ENCODE measurements around the gene LMAN2L.

The LMAN2L gene

GRCh38 chr2:96763511-96764252 is 23.8 kb upstream of the LMAN2L start:
- TF ChIP-seq, protein P1, sequence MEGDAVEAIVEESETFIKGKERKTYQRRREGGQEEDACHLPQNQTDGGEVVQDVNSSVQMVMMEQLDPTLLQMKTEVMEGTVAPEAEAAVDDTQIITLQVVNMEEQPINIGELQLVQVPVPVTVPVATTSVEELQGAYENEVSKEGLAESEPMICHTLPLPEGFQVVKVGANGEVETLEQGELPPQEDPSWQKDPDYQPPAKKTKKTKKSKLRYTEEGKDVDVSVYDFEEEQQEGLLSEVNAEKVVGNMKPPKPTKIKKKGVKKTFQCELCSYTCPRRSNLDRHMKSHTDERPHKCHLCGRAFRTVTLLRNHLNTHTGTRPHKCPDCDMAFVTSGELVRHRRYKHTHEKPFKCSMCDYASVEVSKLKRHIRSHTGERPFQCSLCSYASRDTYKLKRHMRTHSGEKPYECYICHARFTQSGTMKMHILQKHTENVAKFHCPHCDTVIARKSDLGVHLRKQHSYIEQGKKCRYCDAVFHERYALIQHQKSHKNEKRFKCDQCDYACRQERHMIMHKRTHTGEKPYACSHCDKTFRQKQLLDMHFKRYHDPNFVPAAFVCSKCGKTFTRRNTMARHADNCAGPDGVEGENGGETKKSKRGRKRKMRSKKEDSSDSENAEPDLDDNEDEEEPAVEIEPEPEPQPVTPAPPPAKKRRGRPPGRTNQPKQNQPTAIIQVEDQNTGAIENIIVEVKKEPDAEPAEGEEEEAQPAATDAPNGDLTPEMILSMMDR (IDR thresholded peaks at IDR 0.05) = peak; percentile 35

DNA sequence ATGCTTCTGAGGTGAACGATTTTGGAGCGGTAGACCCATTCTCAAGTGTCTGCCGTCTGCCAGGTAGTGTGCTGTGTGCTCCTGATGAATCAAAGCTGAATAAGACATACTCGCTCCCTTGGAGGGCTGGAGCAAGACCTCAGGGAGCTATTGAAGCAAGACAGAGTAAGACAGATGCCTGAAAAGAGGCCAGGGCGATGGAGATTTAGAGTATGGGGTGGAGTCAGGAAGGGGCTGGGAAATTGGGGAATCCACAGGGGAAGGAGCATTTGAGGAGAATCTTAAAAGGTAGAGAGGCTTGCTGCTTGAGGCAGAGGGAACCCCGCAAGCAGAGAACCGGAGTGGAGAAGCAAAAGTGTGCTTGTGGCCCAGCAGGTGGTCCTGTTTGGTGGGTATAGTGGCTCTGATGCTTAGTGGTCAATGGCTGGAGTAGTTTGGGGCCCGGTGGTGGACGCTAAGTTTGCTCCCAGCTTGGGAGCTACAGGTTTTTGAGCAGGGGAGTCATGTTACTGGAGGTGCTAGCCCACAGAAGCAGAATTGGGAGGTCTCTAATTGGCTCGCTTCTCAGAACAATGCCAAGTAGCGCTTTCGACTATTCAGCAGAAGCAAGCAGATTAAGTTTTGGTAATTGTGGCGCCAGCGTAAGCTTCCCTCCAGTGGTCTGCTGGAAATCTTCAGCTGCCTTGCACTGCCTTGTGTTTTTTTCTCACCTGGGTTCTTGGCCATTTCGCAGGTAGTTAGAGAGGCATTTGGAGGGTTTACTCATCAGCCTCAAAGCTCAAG is 22.9 kb upstream of the LMAN2L start:
- TF ChIP-seq, protein P1 (IDR thresholded peaks at IDR 0.05) = no peak

GRCh38 chr2:96760986-96761832 is 21.3 kb upstream of the LMAN2L start:
- TF ChIP-seq, protein P1 (IDR thresholded peaks at IDR 0.05) = peak; percentile 67

DNA sequence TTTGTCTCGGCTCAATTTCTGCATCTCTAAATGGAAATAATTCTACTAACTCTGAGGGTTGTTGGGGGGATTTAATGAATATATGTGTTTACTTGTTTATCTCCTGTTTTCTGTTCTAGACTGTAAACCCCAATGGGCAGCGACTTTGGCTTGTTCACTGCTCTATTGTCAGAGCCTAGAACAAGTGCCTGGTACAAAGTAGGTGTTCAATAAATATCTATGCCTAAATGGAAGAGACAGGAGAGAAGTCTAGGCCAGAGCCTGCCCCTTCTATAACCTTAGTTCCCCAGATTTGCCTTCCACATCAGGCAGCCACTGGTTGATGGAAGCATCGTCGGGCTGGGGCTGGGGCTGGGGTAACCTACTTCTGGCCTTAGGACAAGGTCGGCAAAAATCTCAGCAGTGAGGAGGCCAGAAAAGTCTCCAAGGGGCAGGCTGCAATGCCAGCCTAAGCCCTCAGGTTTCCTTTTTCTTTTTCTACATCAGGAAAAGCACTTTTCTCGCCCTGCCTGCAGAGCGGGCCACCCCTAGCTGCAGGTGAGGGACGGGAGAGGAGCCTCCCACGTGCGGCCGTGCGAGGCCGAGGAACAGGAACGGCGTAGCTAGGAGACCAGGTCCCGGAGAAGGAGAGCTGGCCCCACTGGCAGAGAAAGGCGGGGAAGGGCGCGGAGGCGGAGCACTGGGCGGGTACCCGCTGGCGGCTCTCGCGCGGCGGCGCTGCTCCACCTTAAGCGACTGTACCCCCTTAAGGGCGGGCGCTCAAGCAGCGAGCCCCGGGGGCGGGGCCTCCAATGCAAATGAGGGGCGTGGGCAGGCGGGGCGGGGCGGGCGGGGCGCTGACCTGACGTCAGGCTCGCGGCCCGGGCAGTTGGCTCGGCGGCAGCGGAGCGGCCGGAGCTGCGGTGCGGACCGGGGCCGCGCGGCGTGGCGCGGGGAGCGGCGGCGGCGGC is 20.4 kb upstream of the LMAN2L start, which contains the start of gene CNNM4:
TSS of gene CNNM4 (plus strand) at position 867 of the 950 bp plus-strand sequence. CDS start 98 bp downstream, outside the sequence.
- TF ChIP-seq, protein P1 (IDR thresholded peaks at IDR 0.05) = no peak

DNA sequence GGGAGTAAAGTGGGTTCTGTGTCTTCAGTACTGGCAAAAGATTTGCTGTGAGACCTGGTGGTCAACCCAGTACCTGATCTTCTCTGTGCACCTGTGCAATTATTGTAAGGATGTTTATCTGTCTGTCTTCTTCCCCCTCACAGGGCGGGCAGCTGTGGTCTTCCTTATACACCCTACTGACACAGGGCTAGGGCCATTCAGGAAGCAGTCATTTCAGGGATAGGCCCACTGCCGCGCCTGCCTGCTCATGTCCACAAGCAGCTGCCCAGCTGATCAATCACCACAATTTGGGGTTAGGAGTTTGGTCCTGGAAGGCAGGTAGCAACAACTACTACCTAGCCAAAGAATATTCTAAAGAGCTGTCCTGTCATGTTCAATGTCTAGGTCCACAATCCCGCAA is 19.7 kb upstream of the LMAN2L start:
- TF ChIP-seq, protein P1 (IDR thresholded peaks at IDR 0.05) = no peak

- TF ChIP-seq, protein P1 (IDR thresholded peaks at IDR 0.05) = no peak
Observed at GRCh38 chr2:96758987-96759386, 19.1 kb upstream of the LMAN2L start.
